Measurements from ENCODE around the gene HSPA6.
"Not testable (repeated sequence)": the region's sequence is repeated elsewhere in the genome, so short reads cannot be mapped to it uniquely, and the experiment has no call there.

DNA sequence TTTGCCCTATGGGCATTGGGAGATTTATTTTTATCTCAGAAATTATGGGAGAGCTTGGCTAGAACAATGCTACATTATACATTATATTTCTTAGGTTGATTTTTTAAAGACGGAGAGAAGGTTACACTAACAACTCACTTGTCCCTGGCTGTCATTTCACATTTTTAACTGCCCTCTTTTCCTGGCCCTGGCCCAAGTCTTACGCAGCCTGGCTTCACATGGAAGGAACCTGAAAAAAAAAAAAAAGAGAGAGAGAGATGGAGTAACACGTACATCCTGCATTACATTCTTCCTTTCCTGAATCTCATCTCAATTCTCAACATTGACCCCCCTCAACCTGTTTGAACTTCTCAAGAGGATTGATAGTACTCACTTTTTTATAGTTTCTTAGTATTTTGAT, 4.2 kb downstream of the HSPA6 start:
- TF ChIP-seq, protein P1, sequence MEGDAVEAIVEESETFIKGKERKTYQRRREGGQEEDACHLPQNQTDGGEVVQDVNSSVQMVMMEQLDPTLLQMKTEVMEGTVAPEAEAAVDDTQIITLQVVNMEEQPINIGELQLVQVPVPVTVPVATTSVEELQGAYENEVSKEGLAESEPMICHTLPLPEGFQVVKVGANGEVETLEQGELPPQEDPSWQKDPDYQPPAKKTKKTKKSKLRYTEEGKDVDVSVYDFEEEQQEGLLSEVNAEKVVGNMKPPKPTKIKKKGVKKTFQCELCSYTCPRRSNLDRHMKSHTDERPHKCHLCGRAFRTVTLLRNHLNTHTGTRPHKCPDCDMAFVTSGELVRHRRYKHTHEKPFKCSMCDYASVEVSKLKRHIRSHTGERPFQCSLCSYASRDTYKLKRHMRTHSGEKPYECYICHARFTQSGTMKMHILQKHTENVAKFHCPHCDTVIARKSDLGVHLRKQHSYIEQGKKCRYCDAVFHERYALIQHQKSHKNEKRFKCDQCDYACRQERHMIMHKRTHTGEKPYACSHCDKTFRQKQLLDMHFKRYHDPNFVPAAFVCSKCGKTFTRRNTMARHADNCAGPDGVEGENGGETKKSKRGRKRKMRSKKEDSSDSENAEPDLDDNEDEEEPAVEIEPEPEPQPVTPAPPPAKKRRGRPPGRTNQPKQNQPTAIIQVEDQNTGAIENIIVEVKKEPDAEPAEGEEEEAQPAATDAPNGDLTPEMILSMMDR (IDR thresholded peaks at IDR 0.05): not testable (repeated sequence)
- not testable (repeated sequence) for TF ChIP-seq POLR2A (IDR thresholded peaks at IDR 0.05)
